CD4-positive, alpha-beta memory T cell (primary cell): ENCODE data around the gene PRDM16. TPM values are rescaled to one million over a fixed set of nuclear protein-coding genes. Genes with fewer than 3 reads are reported as not detected.

ENCODE experiments used
- CTCF ChIA-PET: fragments of 350-600 bp; sonication (Branson Sonifier 250); formaldehyde crosslinking; loops from one replicate; lab custom pipeline; 2021; ENCODE audit warnings: inconsistent platforms; ENCODE audit not compliant: partially characterized antibody; lab: Charles Lee
- POLR2A ChIA-PET: fragments of 350-600 bp; sonication (Branson Sonifier 250); formaldehyde crosslinking; loops from one replicate; lab custom pipeline; 2021; ENCODE audit not compliant: partially characterized antibody; lab: Charles Lee
- DNase-seq, 5 donors: peaks; one replicate each; pipeline versions ENCODE4 v3.0.0 to v3.0.0-alpha.2; 2020 to 2022; ENCODE audit warnings: mixed read lengths in 1 of 5
- H3K27ac ChIP-seq: one replicate; pipeline ENCODE4 v1.7.0; 2013; ENCODE audit warnings: low read depth, low read length
- H3K27me3 ChIP-seq: 2 replicates; pipeline ENCODE4 v1.7.0; 2013; ENCODE audit warnings: mild to moderate bottlenecking, low read length, moderate library complexity; ENCODE audit not compliant: insufficient read depth
- H3K36me3 ChIP-seq: 2 replicates; pipeline ENCODE4 v1.7.0; 2013; ENCODE audit warnings: mild to moderate bottlenecking, low read length, moderate library complexity; ENCODE audit not compliant: insufficient read depth
- H3K4me1 ChIP-seq: 2 replicates; pipeline ENCODE4 v1.7.0; 2013; ENCODE audit warnings: mild to moderate bottlenecking, low read length, moderate library complexity; ENCODE audit not compliant: insufficient read depth
- H3K4me3 ChIP-seq, 2 donors: one replicate each; pipeline ENCODE4 v1.7.0; 2013; ENCODE audit warnings: low read length in 2 of 2, mild to moderate bottlenecking in 1 of 2
- H3K9me3 ChIP-seq, 2 donors: one replicate each; pipeline ENCODE4 v1.7.0; 2013; ENCODE audit warnings: low read length in 2 of 2, control low read depth in 1 of 2; ENCODE audit not compliant: control insufficient read depth in 1 of 2
- H3K27ac Mint-ChIP-seq, 7 donors: one replicate each; pipeline ENCODE4 v1.8.0; 2020 to 2021; ENCODE audit warnings: mixed read lengths in 7 of 7, mild to moderate bottlenecking in 6 of 7, inconsistent platforms in 3 of 7, moderate library complexity in 3 of 7
- H3K27me3 Mint-ChIP-seq, 2 donors: one replicate each; pipeline ENCODE4 v1.8.0; 2020 to 2021; ENCODE audit warnings: mixed read lengths in 2 of 2
- H3K36me3 Mint-ChIP-seq, 2 donors: one replicate each; pipeline ENCODE4 v1.8.0; 2020 to 2021; ENCODE audit warnings: mixed read lengths in 2 of 2, inconsistent platforms in 1 of 2, mild to moderate bottlenecking in 1 of 2
- H3K4me1 Mint-ChIP-seq, 4 donors: one replicate each; pipeline ENCODE4 v1.8.0; 2020 to 2021; ENCODE audit warnings: mixed read lengths in 4 of 4, mild to moderate bottlenecking in 1 of 4
- H3K4me3 Mint-ChIP-seq, 8 donors: one replicate each; pipeline ENCODE4 v1.8.0; 2020 to 2021; ENCODE audit warnings: mixed read lengths in 8 of 8, mild to moderate bottlenecking in 7 of 8, moderate library complexity in 6 of 8, inconsistent platforms in 3 of 8
- H3K9me3 Mint-ChIP-seq, 8 donors: one replicate each; pipeline ENCODE4 v1.8.0; 2020 to 2021; ENCODE audit warnings: mixed read lengths in 8 of 8, mild to moderate bottlenecking in 5 of 8, inconsistent platforms in 3 of 8, moderate library complexity in 1 of 8
- intact Hi-C: fragments of 100-400 bp; cut with micrococcal nuclease; formaldehyde crosslinking; loops from one replicate; pipeline ENCODE4 v1.15.1; 2023
- polyA plus RNA-seq, 2 donors: library from polyadenylated mRNA; unstranded; fragments of 300-500 nt; fragmentation: Illumina TruSeq; gene quantifications; one replicate each; pipeline ENCODE4 v1.2.3, GENCODE V29; 2021
- total RNA-seq, 2 experiments: library from RNA; stranded (reverse); gene quantifications; one replicate each; pipeline ENCODE4 v1.2.3, GENCODE V29; 2021

PRDM16 gene
- total and polyA plus RNA-seq, 4 experiments from 2014 or later = not detected

DNA sequence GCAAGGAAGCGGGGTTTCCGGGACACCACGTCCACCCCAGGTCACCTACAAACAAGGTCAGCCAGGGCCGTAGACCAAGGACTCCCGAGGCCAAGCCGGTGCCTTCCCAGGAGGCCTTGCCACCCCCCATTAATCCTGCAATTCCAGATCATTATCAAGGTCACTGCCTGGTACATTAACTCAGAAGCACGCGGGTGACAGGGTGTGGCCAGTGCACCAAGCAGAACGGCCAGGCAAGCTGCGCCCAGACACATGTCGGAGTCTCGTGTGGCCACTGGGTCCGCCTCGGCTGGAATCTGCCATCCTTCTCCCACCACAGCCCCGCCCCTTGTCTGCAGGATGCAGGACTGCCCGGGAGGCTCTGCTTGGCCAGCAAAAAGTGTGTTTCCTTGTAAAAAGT lies 144.7 kb downstream of the PRDM16 start:
- no peaks in the 10 kb centered on the region for H3K4me1 Mint-ChIP-seq
- intact Hi-C loops = no loop called here
- ChIA-PET CTCF (no interaction called here), POLR2A (no interaction called here)
- no peak overlapping the region for H3K27ac Mint-ChIP-seq
- DNase-seq = no peak
- no peaks in the 10 kb centered on the region for H3K4me1 ChIP-seq
- H3K27me3 ChIP-seq = no peaks in the 10 kb centered on the region
- no peaks in the 10 kb centered on the region for H3K36me3 ChIP-seq
- H3K4me3 Mint-ChIP-seq = no peak overlapping the region
- no peak overlapping the region for H3K27ac ChIP-seq
- H3K4me3 ChIP-seq = no peak overlapping the region
- no peaks in the 10 kb centered on the region for H3K36me3 Mint-ChIP-seq
- H3K9me3 ChIP-seq = no peaks in the 10 kb centered on the region
- no peaks in the 10 kb centered on the region for H3K9me3 Mint-ChIP-seq
- peaks cover 2 to 9% of the 10 kb centered on the region in 2 donors for H3K27me3 Mint-ChIP-seq

DNA sequence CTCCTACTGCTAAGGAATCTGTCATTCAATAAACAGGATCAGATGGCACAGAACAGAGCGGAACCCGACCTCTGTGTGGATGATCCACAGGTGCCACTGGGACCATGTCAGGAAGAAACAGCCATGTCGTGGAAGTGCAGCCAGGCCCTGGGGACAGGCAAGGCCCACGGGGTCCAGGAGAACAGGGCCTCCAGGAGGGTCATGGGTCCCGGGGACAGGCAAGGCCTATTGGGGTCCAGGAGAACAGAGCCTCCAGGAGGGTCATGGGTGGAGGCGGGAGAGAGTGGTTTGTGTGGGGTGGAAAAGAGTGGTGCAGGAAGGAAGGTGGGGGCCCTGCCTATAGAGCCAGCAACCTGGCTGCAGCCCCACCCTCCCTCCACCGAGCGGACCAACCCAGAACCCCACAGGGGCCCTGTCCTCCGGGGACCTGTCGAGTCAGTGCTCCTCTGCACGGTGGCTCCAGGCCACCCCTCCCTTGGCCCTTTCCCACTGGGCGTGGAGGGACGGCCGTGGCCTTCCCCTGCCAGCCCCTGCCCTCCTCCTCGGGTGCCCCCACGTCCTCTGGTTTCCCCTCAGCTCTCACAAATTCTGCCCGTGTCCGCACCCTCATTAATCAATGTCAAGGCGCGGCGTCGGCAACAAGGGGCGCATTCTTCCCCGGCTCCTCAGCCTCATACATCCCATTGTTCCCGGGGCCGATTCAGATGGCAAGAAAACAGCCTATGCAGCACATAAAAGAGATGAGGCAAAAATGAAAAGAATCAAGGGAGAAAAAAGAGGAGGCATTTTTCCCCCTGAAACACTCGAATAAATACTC lies 146.4 kb downstream of the PRDM16 start:
- H3K4me3 ChIP-seq = no peak overlapping the region
- H3K27me3 ChIP-seq = no peaks in the 10 kb centered on the region
- POLR2A ChIA-PET = no interaction called here
- H3K4me1 ChIP-seq = no peaks in the 10 kb centered on the region
- no peak overlapping the region for H3K4me3 Mint-ChIP-seq
- no peaks in the 10 kb centered on the region for H3K9me3 Mint-ChIP-seq
- no peaks in the 10 kb centered on the region for H3K36me3 Mint-ChIP-seq
- H3K27ac ChIP-seq = no peak overlapping the region
- peaks cover 2 to 9% of the 10 kb centered on the region in 2 donors for H3K27me3 Mint-ChIP-seq
- H3K36me3 ChIP-seq = no peaks in the 10 kb centered on the region
- no peaks in the 10 kb centered on the region for H3K4me1 Mint-ChIP-seq
- intact Hi-C loops = no loop called here
- no peak for DNase-seq
- no peak overlapping the region for H3K27ac Mint-ChIP-seq
- H3K9me3 ChIP-seq = no peaks in the 10 kb centered on the region
- CTCF ChIA-PET = no interaction called here

DNA sequence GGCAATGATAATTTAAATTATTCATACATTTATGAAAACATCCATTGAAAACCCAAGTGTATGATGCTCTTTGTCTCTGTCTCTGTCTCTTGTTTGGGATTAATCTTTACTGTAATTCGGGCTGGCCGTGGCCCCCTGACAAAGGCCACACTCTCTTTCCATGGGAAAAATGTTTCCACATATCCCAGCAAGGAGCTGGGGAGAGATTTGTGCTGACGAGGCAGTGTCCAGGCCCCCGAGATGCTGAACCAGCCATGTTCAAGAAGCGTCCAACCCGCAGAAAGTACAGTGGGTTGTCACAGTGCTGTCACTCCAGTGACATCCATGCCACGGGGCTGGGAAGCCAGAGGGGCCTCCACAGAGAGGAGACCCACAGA lies 147.0 kb downstream of the PRDM16 start:
- Histone ChIP-seq H3K4me3 (no peak overlapping the region), H3K4me1 (no peaks in the 10 kb centered on the region), H3K9me3 (no peaks in the 10 kb centered on the region), H3K36me3 (no peaks in the 10 kb centered on the region), H3K27ac (no peak overlapping the region), H3K27me3 (no peaks in the 10 kb centered on the region)
- Mint-ChIP-seq H3K9me3 (no peaks in the 10 kb centered on the region), H3K27ac (no peak overlapping the region), H3K4me3 (no peak overlapping the region), H3K36me3 (no peaks in the 10 kb centered on the region), H3K4me1 (no peaks in the 10 kb centered on the region), H3K27me3 (peaks cover 2 to 9% of the 10 kb centered on the region in 2 donors)
- CTCF ChIA-PET = no interaction called here
- intact Hi-C loops = no loop called here
- DNase-seq = no peak
- POLR2A ChIA-PET = no interaction called here

DNA sequence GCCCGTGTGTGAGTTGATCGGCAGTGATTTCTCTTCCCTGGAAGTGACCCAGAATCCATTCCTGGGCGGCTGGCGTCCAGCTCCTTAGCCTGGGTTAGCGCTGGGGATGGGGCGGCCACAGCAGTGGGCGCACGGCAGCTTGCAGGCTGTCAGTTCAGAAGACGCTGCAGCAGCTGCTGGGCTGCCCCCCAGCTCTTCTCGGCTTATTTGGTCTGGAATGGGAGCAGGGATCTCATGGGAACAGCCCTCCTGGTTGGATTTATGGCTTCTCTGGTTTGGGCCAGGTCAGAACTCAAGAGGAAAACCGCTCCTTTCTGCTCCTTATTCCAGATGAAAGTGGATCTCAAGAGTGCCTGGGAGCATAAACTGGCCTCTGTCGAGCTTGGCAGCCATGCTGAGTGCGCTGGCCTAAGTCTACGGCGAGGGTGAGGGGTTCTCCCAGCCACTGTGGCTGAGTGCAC lies 148.2 kb downstream of the PRDM16 start:
- Mint-ChIP-seq H3K36me3 (no peaks in the 10 kb centered on the region), H3K27ac (no peak overlapping the region), H3K27me3 (peaks cover 2 to 5% of the 10 kb centered on the region in 2 donors), H3K4me1 (peaks cover 0 to 3% (median 0%) of the 10 kb centered on the region in 4 donors), H3K4me3 (no peak overlapping the region), H3K9me3 (no peaks in the 10 kb centered on the region)
- no peaks in the 10 kb centered on the region for H3K4me1 ChIP-seq
- no peak overlapping the region for H3K27ac ChIP-seq
- no peak for DNase-seq
- no peaks in the 10 kb centered on the region for H3K27me3 ChIP-seq
- H3K9me3 ChIP-seq = no peaks in the 10 kb centered on the region
- intact Hi-C loops = no loop called here
- no peaks in the 10 kb centered on the region for H3K36me3 ChIP-seq
- H3K4me3 ChIP-seq = no peak overlapping the region
- CTCF ChIA-PET = no interaction called here
- POLR2A ChIA-PET = no interaction called here

DNA sequence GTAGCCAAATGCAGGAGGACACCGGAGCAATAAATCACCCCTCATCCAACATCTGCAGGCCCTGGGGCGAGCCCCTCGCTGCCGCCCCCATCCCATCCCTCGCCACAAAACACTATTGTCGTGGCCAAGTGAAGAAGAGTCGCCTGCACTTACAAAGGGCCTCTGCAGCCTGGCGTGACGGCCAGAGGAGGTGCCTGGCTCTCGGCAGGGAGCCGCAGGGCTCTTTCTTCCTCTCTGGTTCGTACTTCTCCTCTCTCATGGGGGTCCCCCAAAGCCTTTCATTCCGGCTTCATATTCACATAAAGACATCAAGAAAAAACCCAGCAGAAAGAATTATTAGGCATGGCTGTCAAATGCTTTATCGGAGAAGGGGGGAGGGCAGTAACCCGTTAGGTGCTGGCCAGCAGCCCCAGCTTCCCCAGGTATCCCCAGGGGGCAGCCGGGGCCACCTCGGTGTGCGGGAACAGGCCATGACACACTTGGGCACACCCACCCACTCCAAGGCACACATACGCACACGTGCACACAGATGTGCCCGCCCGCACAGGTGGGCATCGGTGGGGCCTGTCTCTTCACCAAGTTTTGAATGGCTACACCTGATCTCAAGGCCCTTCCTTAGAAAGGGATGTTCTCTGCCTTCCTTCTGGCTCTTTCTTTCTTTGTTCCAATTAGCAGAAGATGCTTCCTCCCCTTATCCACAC lies 149.1 kb downstream of the PRDM16 start:
- H3K9me3 Mint-ChIP-seq = no peaks in the 10 kb centered on the region

DNA sequence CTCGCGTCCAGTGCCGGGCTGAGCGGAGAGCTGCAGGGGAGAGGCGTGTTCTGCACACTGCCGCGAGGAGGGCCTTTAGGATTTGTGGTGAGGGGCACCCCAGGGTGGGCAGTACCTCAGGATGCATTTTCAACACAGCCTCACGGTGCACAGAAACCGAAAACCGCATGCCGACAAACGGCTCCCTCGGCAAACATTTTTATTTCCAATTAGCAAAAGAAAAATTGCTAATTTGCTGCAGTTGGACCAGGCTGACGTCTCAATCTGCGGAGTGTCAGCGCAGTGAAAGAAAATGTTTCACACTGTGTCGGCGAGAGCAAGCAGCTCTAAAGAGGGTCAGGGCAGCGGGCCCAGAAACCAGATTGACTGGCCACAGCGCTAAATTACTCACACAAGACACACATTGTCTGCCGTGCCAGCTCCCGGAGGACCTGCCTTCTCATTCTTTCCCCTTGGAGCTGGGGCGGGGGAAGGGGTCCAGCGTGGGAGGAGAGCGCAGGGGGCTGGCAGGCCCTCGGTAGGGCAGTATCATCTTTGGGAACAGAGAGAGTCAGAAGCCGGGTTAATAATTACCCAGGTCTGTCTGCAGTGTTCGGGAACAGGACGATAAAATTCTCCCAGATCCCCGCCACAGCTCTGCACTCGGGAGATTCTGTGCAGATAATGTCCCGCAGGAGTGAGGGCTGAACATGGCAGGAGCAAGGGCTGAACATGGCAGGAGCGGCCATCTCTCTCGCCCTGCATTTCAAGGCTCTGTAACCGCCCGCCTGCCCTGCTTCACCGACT lies 150.2 kb downstream of the PRDM16 start:
- intact Hi-C loops = no loop called here

More for the DNA sequence above, 149.1 kb downstream of the PRDM16 start:
- peaks cover 2 to 5% of the 10 kb centered on the region in 2 donors for H3K27me3 Mint-ChIP-seq
- H3K36me3 Mint-ChIP-seq = no peaks in the 10 kb centered on the region
- DNase-seq = no peak
- no peaks in the 10 kb centered on the region for H3K9me3 ChIP-seq
- H3K36me3 ChIP-seq = no peaks in the 10 kb centered on the region
- no peaks in the 10 kb centered on the region for H3K27me3 ChIP-seq
- no peak overlapping the region for H3K27ac Mint-ChIP-seq
- POLR2A ChIA-PET = no interaction called here
- no peak overlapping the region for H3K27ac ChIP-seq
- no peaks in the 10 kb centered on the region for H3K4me1 ChIP-seq
- CTCF ChIA-PET = no interaction called here
- no peak overlapping the region for H3K4me3 ChIP-seq
- H3K4me3 Mint-ChIP-seq = no peak overlapping the region
- H3K4me1 Mint-ChIP-seq = peaks cover 0 to 3% (median 0%) of the 10 kb centered on the region in 4 donors
- intact Hi-C loops = no loop called here

More for the DNA sequence above, 150.2 kb downstream of the PRDM16 start:
- peaks cover 0 to 3% (median 0%) of the 10 kb centered on the region in 4 donors for H3K4me1 Mint-ChIP-seq
- peaks cover 2 to 7% of the 10 kb centered on the region in 2 donors for H3K27me3 Mint-ChIP-seq
- CTCF ChIA-PET = no interaction called here
- Histone ChIP-seq H3K27ac (no peak overlapping the region), H3K4me3 (no peak overlapping the region), H3K36me3 (no peaks in the 10 kb centered on the region), H3K27me3 (no peaks in the 10 kb centered on the region), H3K9me3 (no peaks in the 10 kb centered on the region), H3K4me1 (no peaks in the 10 kb centered on the region)
- no peaks in the 10 kb centered on the region for H3K36me3 Mint-ChIP-seq
- no peak for DNase-seq
- no peak overlapping the region for H3K4me3 Mint-ChIP-seq
- POLR2A ChIA-PET = no interaction called here
- no peaks in the 10 kb centered on the region for H3K9me3 Mint-ChIP-seq
- no peak overlapping the region for H3K27ac Mint-ChIP-seq
